B cell (primary cell): ENCODE measurements around the gene CDC26.

Experiments used
- CTCF ChIP-seq: fragments of 200-600 bp; IDR thresholded peaks from one replicate; pipeline ENCODE4 v1.8.0; 2022; ENCODE audit warnings: antibody characterized with exemption, mild to moderate bottlenecking
- EZH2 ChIP-seq: IDR thresholded peaks from 2 replicates; pipeline ENCODE4 v1.6.1; 2012; ENCODE audit warnings: borderline replicate concordance, low read depth, mild to moderate bottlenecking, moderate library complexity, low read length; ENCODE audit not compliant: insufficient read depth, poor library complexity, severe bottlenecking

DNA sequence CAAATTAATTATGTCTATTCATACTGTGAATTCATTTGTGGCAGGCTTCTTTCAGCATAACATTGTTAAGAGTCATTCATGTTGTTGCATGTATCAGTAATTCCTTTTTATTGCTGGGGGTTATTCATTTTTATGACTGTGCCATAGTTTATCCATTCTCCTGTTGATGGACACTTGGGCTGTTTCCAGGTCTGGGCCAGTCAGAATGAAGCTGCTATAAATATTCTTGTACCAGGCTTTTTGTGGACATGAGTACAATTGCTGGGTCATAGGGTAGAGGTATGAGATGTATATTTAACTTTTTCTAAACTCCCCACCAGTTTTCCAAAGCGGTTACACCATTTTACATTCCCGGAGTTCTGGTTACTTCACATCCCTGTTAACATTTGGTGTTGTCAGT is 13.7 kb upstream of the CDC26 start:
- TF ChIP-seq CTCF (no peak), EZH2 (no peak)
